Neuron (in vitro differentiated cells): ENCODE data around the gene TMEM187.

ENCODE experiments used
- H2AFZ ChIP-seq: one replicate; pipeline ENCODE4 v1.6.1; 2013; ENCODE audit warnings: low read depth, mild to moderate bottlenecking, inconsistent platforms, low read length, moderate library complexity
- H3K27me3 ChIP-seq: one replicate; pipeline ENCODE4 v1.6.1; 2013; ENCODE audit warnings: low read length; ENCODE audit not compliant: insufficient read depth
- H3K36me3 ChIP-seq: one replicate; pipeline ENCODE4 v1.6.1; 2013; ENCODE audit warnings: low read length; ENCODE audit not compliant: insufficient read depth
- H3K4me1 ChIP-seq: one replicate; pipeline ENCODE4 v1.6.1; 2013; ENCODE audit warnings: low read length; ENCODE audit not compliant: insufficient read depth
- H3K4me3 ChIP-seq: 2 replicates; pipeline ENCODE4 v1.5.1; 2013; ENCODE audit warnings: mild to moderate bottlenecking, low read length, moderate library complexity
- H3K9me3 ChIP-seq: one replicate; pipeline ENCODE4 v1.6.1; 2013; ENCODE audit warnings: low read length

TMEM187 gene

DNA sequence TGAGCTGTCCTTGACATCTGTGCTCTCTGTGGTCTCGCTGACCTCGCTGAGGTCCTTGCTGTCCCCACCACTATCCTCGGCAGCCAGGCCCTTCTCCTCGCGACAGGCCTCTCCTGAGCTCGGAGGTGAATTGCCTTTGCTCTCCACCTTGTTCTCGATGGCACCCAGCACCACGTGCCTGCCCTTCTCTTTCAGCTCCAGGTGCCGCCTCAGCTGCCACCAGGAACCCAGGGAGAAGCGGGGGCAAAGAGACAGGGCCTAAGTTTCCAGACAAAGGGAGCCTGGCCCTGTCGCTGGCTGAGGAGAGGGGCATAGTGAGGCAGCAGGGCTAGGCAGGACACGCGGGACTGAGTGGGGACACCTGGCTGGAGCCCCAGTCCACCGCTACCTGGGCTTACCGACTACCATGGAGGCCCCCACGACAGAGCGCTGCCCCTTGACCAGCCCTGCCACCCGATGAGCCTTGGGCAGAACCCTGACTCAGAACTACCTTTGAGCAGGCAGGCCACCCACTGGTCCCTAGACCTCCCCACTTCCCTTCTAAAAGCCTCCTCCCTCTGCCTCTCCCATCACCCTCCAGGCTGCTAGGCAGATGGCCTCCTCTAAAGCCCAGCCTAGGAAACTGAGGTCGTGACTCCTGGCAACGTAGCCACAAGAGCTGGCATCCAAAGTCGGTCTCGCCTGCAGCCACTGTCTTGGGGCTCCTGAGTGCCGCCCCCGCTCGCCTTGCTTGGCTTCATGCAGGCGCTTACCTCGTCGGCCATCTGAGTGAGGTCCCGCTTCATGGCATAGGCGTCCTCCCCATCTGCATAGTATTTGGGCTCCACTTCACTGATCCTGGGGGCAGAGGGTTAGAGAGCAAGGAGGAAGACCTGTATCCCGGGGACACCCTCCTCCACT, 42.3 kb upstream of the TMEM187 start:
- Histone ChIP-seq H3K4me1 (peaks cover 15% of the 10 kb centered on the region), H3K36me3 (peaks cover 9% of the 10 kb centered on the region), H2AFZ (no peak overlapping the region), H3K9me3 (no peaks in the 10 kb centered on the region), H3K4me3 (no peak overlapping the region), H3K27me3 (peaks cover 16% of the 10 kb centered on the region)

- Histone ChIP-seq H2AFZ (no peak overlapping the region), H3K36me3 (peaks cover 9% of the 10 kb centered on the region), H3K9me3 (no peaks in the 10 kb centered on the region), H3K27me3 (peaks cover 14% of the 10 kb centered on the region), H3K4me1 (peaks cover 15% of the 10 kb centered on the region), H3K4me3 (no peak overlapping the region)
Measured at GRCh38 chrX:153931151-153931550, 41.4 kb upstream of the TMEM187 start.

DNA sequence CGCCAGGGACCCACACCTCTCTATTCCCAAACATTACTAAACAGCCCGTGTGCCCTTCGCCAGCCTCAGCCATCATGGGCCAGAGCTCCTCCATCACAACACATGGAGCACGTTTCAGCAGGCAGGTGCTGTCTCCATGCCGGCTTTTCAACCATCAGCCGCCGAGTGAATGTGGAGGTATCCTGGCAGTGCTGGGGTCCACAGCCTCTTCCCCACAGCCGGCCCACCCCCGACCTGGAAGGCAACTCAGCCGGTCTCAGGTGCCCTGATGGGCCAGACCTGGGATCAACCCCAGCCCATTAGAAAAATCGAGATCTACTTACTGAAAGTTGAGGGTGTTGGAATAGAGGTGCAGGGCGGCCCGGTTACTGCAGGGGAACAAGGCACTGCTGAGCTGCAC, 40.8 kb upstream of the TMEM187 start:
- peaks cover 9% of the 10 kb centered on the region for H3K36me3 ChIP-seq
- peaks cover 12% of the 10 kb centered on the region for H3K4me1 ChIP-seq
- H3K4me3 ChIP-seq, result no peak overlapping the region
- H3K27me3 ChIP-seq, result peaks cover 17% of the 10 kb centered on the region
- no peaks in the 10 kb centered on the region for H3K9me3 ChIP-seq
- no peak overlapping the region for H2AFZ ChIP-seq

DNA sequence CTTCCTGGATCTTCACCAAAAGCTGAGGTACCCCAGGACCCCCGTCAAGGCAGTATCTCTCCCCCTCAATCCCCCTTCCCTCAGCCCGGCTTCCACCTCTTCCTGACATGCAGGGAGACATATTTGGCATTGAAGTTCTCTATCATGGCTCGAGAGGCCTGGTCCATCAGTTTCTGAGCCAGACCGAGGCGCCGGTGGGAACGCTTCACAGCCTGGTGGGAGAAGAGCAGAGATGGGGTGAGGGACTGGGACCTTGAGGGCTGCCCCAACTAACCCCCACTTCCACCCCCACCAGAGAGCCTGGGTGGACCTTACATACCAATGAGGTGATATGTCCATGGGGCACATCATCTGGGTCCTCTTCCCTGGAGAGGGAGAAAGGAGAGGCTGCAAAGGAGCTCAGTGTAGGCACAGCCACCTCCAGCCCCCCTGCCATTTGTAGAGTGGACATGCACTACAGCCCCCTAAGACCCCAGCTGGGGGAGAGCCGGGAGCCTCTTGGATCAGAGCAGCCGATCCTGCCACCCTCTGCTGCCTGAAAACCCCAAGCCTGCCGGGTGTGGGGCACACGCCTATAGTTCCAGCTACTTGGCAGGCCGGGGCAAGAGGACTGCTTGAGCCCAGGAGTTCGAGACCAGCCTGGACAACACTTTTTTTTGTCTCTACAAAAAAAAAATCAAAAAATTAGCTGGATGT, 40.2 kb upstream of the TMEM187 start:
- H3K9me3 ChIP-seq, result no peaks in the 10 kb centered on the region
- H3K36me3 ChIP-seq, result peaks cover 9% of the 10 kb centered on the region
- peaks cover 8% of the 10 kb centered on the region for H3K4me1 ChIP-seq
- H2AFZ ChIP-seq, result no peak overlapping the region
- peaks cover 17% of the 10 kb centered on the region for H3K27me3 ChIP-seq
- no peak overlapping the region for H3K4me3 ChIP-seq

GRCh38 chrX:153933748-153934147, 38.8 kb upstream of the TMEM187 start:
- no peak overlapping the region for H2AFZ ChIP-seq
- peak overlapping the region; percentile 54 for H3K4me3 ChIP-seq
- no peaks in the 10 kb centered on the region for H3K9me3 ChIP-seq
- peaks cover 7% of the 10 kb centered on the region for H3K4me1 ChIP-seq
- peaks cover 9% of the 10 kb centered on the region for H3K36me3 ChIP-seq
- H3K27me3 ChIP-seq, result peaks cover 17% of the 10 kb centered on the region

DNA sequence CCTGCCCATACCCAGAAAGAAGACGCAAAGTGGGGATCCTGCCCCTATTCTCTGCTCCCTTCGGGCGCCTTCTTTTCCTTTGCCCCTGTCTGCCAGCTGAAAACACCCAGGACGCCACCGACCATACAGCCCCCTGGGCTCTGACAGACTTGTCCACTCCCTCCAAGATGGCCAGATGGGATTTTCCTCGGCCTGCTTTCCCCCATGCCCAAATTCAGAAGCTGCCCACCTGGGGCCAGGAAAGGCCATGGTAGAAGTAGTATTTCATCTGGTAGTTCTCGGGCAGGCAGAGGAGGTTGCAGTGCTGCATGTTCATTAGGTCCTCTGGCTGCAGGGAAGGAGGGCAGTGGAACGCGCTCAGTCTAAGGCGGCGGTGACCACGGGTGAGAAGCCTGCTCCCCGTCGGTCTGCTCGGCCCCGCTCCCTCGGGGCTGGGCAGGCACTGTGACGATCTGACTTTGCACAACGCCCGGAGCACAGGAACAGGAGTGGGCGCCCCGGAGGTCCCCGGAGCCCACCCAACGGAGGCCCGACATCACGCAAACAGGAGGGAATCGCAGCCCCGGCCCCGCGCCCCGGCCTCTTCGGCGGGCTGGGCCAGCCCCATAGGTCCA, 38.3 kb upstream of the TMEM187 start:
- H3K4me3 ChIP-seq, result peak overlapping the region; percentile 54
- peaks cover 5% of the 10 kb centered on the region for H3K4me1 ChIP-seq
- no peak overlapping the region for H2AFZ ChIP-seq
- H3K9me3 ChIP-seq, result no peaks in the 10 kb centered on the region
- H3K27me3 ChIP-seq, result peaks cover 17% of the 10 kb centered on the region
- peaks cover 9% of the 10 kb centered on the region for H3K36me3 ChIP-seq

GRCh38 chrX:153934762-153935325, 37.7 kb upstream of the TMEM187 start, which contains the start of gene NAA10:
TSS of gene NAA10 (minus strand) at chrX:153935037. CDS start at chrX:153934904, 133 bp downstream.
- no peaks in the 10 kb centered on the region for H3K9me3 ChIP-seq
- peak within 1 kb of the TSS; percentile 54 for H3K4me3 ChIP-seq

DNA sequence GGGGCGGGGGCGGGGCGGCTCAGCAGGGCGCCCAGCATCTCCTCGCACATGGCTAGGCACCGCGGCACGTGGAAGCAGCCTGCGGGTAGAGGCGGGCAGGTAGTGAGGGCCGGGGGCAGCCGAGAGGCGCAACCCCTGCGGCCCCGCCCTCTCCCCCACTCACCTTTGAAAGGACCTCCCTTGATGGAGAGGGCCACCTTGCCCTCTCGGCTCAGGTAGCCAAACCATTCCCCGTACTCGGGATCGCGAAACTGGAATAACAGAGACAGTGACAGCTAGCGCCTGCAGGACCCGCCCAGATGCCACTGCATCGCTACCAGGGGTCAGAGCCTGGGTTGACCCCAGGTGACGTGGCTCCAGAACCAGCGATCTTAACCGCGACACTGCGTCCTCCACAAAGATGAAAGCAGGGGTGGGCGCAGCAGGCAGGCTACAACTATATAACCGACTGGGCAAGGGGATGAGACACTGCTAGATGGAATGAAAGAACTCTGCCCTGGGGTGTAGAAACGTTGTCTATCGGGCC, 37.2 kb upstream of the TMEM187 start:
- no peak overlapping the region for H3K4me3 ChIP-seq
- H3K4me1 ChIP-seq, result peaks cover 5% of the 10 kb centered on the region
- H3K9me3 ChIP-seq, result no peaks in the 10 kb centered on the region
- no peak overlapping the region for H2AFZ ChIP-seq
- peaks cover 9% of the 10 kb centered on the region for H3K27me3 ChIP-seq
- peaks cover 9% of the 10 kb centered on the region for H3K36me3 ChIP-seq

More at GRCh38 chrX:153934762-153935325, 37.7 kb upstream of the TMEM187 start, which contains the start of gene NAA10:
- Histone ChIP-seq H3K36me3 (peaks cover 9% of the 10 kb centered on the region), H3K4me1 (peaks cover 5% of the 10 kb centered on the region), H2AFZ (no peak within 1 kb of the TSS), H3K27me3 (peaks cover 15% of the 10 kb centered on the region)

DNA sequence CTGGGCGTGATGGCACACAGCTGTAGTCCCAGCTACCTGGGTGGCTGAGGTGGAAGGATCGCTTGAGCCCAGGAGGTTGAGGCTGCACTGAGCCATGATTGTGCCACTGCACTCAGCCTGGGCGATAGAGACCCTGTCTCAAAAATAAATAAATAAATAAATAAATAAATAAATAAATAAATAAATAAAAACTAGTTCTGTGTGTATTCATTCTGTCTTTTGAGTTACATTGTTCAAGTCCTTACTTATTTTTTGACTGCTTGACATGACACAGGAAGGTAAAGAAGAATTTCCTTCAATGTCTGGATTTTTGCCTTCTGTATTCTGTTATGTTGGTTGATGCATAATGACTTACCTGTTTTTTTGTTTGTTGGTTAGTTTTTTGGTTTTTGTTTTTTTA, 35.5 kb upstream of the TMEM187 start:
- Histone ChIP-seq H3K27me3 (peaks cover 5% of the 10 kb centered on the region), H2AFZ (no peak overlapping the region), H3K4me3 (no peak overlapping the region), H3K4me1 (peaks cover 9% of the 10 kb centered on the region), H3K9me3 (no peaks in the 10 kb centered on the region), H3K36me3 (peaks cover 4% of the 10 kb centered on the region)

DNA sequence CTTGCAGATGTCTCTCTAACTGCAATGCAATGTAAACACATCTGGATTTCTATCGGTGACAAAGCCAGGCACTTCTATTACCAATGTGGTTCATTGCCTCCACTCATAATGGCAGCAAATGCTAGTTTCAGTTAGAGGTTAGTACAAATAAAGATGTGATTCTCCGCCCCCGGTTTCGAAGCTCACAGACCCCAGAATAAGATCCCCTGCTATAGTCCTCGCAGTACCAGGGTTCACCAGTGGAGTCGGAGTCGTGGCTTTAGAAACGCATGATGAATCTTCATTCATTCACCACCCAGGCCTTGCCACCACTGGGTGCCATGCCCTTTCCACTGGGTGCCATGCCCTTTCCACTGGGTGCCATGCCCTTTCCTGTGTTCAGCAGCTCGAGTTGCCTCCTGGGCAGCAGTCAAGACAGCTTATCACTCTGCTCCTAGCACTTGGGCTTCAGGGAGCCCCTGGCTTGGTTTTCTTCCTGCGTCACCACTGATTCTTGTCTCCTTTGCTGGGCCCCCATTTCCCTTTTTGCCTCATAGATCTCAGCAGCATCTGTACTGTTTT, 34.2 kb upstream of the TMEM187 start:
- no peaks in the 10 kb centered on the region for H3K9me3 ChIP-seq
- peaks cover 5% of the 10 kb centered on the region for H3K27me3 ChIP-seq

GRCh38 chrX:153939573-153939972, 33.0 kb upstream of the TMEM187 start:
- Histone ChIP-seq H3K4me1 (peaks cover 8% of the 10 kb centered on the region), H3K36me3 (no peaks in the 10 kb centered on the region), H3K4me3 (no peak overlapping the region), H2AFZ (no peak overlapping the region), H3K27me3 (peaks cover 5% of the 10 kb centered on the region), H3K9me3 (no peaks in the 10 kb centered on the region)

More for the DNA sequence above, 34.2 kb upstream of the TMEM187 start:
- no peaks in the 10 kb centered on the region for H3K36me3 ChIP-seq
- H3K4me3 ChIP-seq, result no peak overlapping the region
- peaks cover 9% of the 10 kb centered on the region for H3K4me1 ChIP-seq
- H2AFZ ChIP-seq, result no peak overlapping the region
